ENCODE results near the gene LBHD1.

DNA sequence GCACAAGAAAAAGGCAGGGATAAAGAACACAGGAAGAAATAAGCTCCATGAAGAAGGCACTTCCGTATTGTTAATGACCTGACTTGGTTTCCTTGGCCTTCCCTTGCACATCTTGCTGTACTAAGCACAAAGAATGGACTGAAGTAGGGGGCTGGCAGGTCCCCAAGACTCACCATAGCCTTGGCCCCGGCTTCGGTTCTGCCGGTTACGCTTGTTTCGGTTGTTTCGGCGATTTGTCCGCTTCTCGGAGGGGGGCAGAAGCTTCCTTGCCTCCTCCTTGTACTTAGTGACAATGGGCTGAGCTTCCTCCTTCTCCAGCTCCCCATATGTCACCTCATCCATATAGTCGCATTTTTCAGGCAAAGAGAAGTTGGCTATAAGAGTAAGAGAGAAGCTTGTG is 44.7 kb upstream of the LBHD1 start:
- TF ChIP-seq, protein P1, sequence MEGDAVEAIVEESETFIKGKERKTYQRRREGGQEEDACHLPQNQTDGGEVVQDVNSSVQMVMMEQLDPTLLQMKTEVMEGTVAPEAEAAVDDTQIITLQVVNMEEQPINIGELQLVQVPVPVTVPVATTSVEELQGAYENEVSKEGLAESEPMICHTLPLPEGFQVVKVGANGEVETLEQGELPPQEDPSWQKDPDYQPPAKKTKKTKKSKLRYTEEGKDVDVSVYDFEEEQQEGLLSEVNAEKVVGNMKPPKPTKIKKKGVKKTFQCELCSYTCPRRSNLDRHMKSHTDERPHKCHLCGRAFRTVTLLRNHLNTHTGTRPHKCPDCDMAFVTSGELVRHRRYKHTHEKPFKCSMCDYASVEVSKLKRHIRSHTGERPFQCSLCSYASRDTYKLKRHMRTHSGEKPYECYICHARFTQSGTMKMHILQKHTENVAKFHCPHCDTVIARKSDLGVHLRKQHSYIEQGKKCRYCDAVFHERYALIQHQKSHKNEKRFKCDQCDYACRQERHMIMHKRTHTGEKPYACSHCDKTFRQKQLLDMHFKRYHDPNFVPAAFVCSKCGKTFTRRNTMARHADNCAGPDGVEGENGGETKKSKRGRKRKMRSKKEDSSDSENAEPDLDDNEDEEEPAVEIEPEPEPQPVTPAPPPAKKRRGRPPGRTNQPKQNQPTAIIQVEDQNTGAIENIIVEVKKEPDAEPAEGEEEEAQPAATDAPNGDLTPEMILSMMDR (IDR thresholded peaks at IDR 0.05): no peak
- TF ChIP-seq POLR2A (IDR thresholded peaks at IDR 0.05) (no peak), POLR2AphosphoS5 (IDR thresholded peaks at IDR 0.05) (no peak)

Data from transverse colon (tissue), 4 donors.